ENCODE results near the gene SIVA1.

DNA sequence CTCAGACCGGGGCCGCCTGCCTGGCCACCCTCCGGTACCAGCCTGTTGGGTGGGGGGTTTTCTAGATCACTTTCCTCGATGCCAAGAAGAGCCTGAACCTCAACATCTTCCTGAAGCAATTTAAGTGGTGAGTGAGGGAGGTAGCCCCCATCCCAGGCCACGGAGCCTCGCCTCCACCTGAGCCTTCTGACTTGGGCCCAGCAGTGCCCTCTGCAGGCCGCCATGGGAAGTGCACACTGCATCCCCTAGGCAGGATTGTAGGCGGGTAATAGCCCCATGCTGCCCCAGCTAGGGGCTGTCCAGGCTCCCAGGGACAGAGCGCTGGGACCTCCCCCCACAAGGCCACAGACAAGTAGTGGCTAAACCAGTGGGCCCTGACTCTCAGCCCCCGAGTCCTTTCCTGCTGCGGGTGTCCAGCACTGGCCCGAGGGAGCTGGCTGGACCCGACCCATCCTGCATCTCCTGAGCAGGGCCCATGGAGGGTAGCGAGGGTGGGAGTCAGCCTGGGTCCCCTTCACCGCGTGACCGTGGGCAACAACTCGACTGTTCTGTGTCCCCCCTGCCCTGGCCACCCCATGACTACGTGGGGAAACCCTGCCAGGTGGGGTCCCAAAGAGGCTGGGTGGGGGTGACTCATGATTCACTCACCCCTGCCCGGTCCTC lies 44.2 kb upstream of the SIVA1 start:
- TF ChIP-seq EZH2 (IDR thresholded peaks at IDR 0.05; ENCODE audit: borderline replicate concordance, insufficient read depth, low read depth, low read length, poor library complexity, severe bottlenecking) (no peak), CTCF (IDR thresholded peaks at IDR 0.05) (peak; percentile 97)
